AG09319 (cell line): ENCODE results near the gene PSORS1C1.
"Not testable (repeated sequence)": the region's sequence is repeated elsewhere in the genome, so short reads cannot be mapped to it uniquely, and the experiment has no call there.

Experiments
- DNase-seq: peaks from one replicate; pipeline ENCODE4 v3.0.0-alpha.2; 2010; ENCODE audit warnings: low read depth; ENCODE audit errors: extremely low read depth
- CTCF ChIP-seq: IDR thresholded peaks from 2 replicates; pipeline ENCODE4 v1.5.1; 2011; ENCODE audit warnings: low read depth, mild to moderate bottlenecking, inconsistent platforms, low read length, moderate library complexity

Gene PSORS1C1

GRCh38 chr6:31169123-31169857, 54.7 kb downstream of the PSORS1C1 start:
- TF ChIP-seq CTCF, result no peak
- no peak for DNase-seq

DNA sequence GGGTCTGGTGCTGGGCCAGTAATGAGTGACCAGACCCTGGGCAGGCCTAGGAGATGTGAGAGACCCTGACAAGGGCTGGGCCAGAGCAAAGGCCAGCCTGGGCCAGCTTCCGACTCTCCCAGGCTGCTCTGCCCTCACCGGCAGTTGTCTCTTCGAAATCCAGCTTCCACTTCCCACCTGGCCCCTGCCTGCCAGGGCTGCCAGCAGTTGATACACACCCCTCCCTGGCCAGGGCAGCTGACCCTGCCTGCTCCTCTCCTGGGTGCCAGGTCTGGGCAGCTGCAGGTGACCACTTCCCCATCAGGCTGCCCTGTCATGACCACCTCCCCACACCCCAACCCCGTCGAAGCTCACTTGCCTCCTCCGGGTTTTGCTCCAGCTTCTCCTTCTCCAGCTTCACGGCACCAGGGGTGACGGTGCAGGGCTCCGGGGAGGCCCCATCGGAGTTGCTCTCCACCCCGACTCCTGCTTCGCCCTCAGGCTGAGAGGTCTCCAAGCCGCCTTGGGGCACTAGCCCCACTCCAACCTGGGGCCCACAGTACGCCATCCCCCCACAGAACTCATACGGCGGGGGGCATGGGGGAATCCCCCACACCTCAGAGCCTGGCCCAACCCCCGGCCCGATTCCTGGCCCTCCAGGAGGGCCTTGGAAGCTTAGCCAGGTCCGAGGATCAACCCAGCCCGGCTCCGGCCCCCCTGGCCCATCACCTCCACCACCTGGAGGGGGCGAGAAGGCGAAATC, 55.4 kb downstream of the PSORS1C1 start:
- not testable (repeated sequence) for DNase-seq

GRCh38 chr6:31170600-31170881, 55.9 kb downstream of the PSORS1C1 start, which contains the start of gene POU5F1:
Gene POU5F1, minus strand, starts transcription at chr6:31170682. Its CDS starts 62 bp downstream, at chr6:31170620.
- TF ChIP-seq CTCF, result no peak
- no peak for DNase-seq

DNA sequence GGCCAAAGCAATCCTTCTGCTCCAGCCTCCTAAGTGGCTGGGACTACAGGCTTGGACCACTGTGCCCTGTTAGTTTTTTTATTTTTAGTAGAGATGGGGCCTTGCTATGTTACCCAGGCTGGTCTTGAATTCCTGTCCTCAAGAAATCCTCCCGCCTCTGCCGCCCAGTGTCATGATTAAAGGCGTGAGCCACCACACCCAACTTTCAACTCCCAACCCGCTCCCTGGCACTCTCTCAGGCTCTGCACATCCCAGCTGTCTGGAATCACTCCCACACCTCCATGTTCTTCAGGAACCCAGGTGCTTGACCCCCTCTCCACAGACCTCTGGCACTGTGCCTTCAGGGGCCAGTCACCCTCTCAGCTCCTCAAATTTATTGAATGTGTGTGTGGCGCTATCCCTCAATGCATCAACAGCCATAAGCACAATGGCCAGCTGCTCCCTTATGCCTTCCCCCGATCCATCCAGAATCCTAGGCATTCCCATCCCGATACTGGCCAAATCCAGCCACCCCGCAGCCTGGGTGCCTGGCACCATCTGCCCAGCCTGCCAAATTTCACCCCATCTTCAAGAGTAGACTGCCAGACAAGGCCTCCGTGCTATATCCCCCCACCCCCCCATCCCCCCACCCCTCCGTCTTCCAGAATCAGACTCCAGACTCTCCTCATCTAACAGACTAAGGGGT, 56.5 kb downstream of the PSORS1C1 start:
- TF ChIP-seq CTCF, result no peak
- DNase-seq, result no peak

DNA sequence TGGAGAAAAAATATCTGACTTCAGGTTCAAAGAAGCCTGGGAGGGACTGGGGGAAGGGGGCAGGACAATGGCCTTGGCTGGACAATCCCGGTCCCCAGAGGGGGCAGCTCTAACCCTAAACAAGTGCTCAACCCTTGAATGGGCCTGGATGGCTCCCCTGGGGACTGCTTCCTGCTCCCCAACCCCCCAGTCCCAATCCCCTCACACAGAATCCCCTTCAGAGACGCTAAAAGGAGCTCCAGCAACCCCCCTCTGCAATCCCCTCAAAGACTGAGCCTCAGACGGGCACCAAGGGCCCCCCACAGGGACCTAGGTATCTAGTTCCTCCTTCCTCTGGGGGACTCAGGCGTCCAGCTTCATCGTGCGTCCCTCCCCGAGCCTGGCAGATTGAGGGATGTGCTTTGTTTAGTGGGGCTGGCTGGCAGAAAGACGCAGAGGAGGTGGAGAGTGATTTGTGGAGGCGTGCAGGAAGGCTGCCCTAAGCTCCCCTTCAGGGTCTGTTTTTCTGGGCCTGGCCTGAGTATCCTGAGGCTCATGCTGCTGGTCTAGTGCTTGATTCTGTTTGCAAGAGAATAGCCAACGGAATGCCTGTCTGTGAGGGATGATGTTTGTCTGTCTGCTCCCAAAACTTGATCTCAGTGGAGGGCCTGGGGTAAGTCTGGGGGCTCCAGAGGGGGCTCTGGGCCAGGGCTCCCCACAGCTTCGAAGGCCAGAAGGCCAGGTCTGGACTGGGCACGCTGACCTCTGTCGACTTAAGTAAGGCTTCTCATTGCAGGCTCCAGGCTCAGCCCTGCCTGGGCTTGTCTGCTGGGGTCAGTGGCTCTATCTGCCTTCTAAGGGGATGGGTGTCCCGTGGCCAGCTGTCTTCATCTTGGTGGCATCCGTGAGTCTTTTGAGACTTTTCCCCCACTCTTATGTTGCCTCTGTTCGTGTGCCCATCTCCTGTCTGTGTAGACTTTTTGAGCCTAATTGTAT, 57.6 kb downstream of the PSORS1C1 start:
- no peak for TF ChIP-seq CTCF
- no peak for DNase-seq

GRCh38 chr6:31172973-31173384, 58.4 kb downstream of the PSORS1C1 start:
- no peak for DNase-seq
- no peak for TF ChIP-seq CTCF

GRCh38 chr6:31173406-31173805, 58.8 kb downstream of the PSORS1C1 start:
- TF ChIP-seq CTCF, result no peak
- no peak for DNase-seq
